ENCODE measurements around the gene ERGIC3.

The ERGIC3 gene

GRCh38 chr20:35563834-35564233 is 22.0 kb downstream of the ERGIC3 start:
- DNase-seq, result no peak

GRCh38 chr20:35564905-35565304 is 23.0 kb downstream of the ERGIC3 start:
- no peak for DNase-seq

GRCh38 chr20:35568645-35569044 is 26.8 kb downstream of the ERGIC3 start:
- no peak for DNase-seq

GRCh38 chr20:35571555-35571954 is 29.7 kb downstream of the ERGIC3 start:
- DNase-seq, result no peak

- no peak for DNase-seq
These were observed 31.0 kb downstream of the ERGIC3 start for GRCh38 chr20:35572838-35573237.

GRCh38 chr20:35575958-35576357 is 34.1 kb downstream of the ERGIC3 start:
- DNase-seq, result no peak

- no peak for DNase-seq
These were observed 34.9 kb downstream of the ERGIC3 start for GRCh38 chr20:35576816-35577215.

- no peak for DNase-seq
These were observed 36.6 kb downstream of the ERGIC3 start for GRCh38 chr20:35578469-35578868.

- no peak for DNase-seq
These were observed 37.3 kb downstream of the ERGIC3 start for GRCh38 chr20:35579196-35579595.

- no peak for DNase-seq
These were observed 40.3 kb downstream of the ERGIC3 start for GRCh38 chr20:35582131-35582530.

- DNase-seq, result no peak
These were observed 41.0 kb downstream of the ERGIC3 start for GRCh38 chr20:35582741-35583404.

GRCh38 chr20:35583636-35584560 is 42.0 kb downstream of the ERGIC3 start:
- no peak for DNase-seq

- no peak for DNase-seq
These were observed 45.0 kb downstream of the ERGIC3 start for GRCh38 chr20:35586751-35587425.

- no peak for DNase-seq
These were observed 45.6 kb downstream of the ERGIC3 start for GRCh38 chr20:35587436-35587835.

- DNase-seq, result no peak
These were observed 46.5 kb downstream of the ERGIC3 start for GRCh38 chr20:35588397-35588796.

- DNase-seq, result no peak
These were observed 50.6 kb downstream of the ERGIC3 start for GRCh38 chr20:35592339-35592974.

- DNase-seq, result no peak
These were observed 53.6 kb downstream of the ERGIC3 start for GRCh38 chr20:35595456-35595855.

GRCh38 chr20:35595901-35596300 is 54.0 kb downstream of the ERGIC3 start:
- no peak for DNase-seq

- no peak for DNase-seq
These were observed 55.3 kb downstream of the ERGIC3 start for GRCh38 chr20:35597186-35597585.

- DNase-seq, result no peak
These were observed 56.6 kb downstream of the ERGIC3 start for GRCh38 chr20:35598476-35598875.

- no peak for DNase-seq
These were observed 57.3 kb downstream of the ERGIC3 start for GRCh38 chr20:35598899-35599775.

GRCh38 chr20:35599776-35600120 is 57.9 kb downstream of the ERGIC3 start:
- DNase-seq, result no peak

All from activated naive CD4-positive, alpha-beta T cell (primary cell).